PC-3 (cell line): ENCODE measurements around the gene ARHGAP19. TPM values are rescaled to one million over a fixed set of nuclear protein-coding genes. Genes with fewer than 3 reads are reported as not detected.

Experiments used
- ATAC-seq: fragments of 200-7000 bp; cut with Tn5 transposase; 2 replicates; pipeline ENCODE4 v1.9.1; 2020; ENCODE audit warnings: mild to moderate bottlenecking, moderate library complexity
- BruUV-seq: library from RNA; stranded (reverse); fragments of 400-500 nt; replicated peaks from 2 replicates; lab custom pipeline; 2021; lab: Mats Ljungman, UMichigan
- CTCF ChIA-PET: fragments of 300-600 bp; sonication (Branson Sonifier 250); formaldehyde crosslinking; loops from one replicate; lab custom pipeline; 2022; ENCODE audit warnings: antibody characterized with exemption; lab: Charles Lee
- POLR2A ChIA-PET: fragments of 300-600 bp; sonication (Branson Sonifier 250); formaldehyde crosslinking; loops from one replicate; lab custom pipeline; 2022; ENCODE audit warnings: antibody characterized with exemption; ENCODE audit not compliant: unreplicated experiment; lab: Charles Lee
- DNase-seq: peaks from one replicate; pipeline ENCODE4 v3.0.0-alpha.2; 2015
- H2AFZ ChIP-seq: fragments of 300-600 bp; sonication (generic); 2 replicates; pipeline ENCODE4 v1.6.0; 2016; ENCODE audit warnings: antibody characterized with exemption, low read length
- H3F3A ChIP-seq: fragments of 300-600 bp; sonication (generic); one replicate; pipeline ENCODE4 v1.6.0; 2017; ENCODE audit warnings: antibody characterized with exemption, low read length, control low read depth, mild to moderate bottlenecking; ENCODE audit not compliant: unreplicated experiment
- H3K27ac ChIP-seq: fragments of 300-600 bp; sonication (generic); 2 replicates; pipeline ENCODE4 v1.5.1; 2016; ENCODE audit warnings: mild to moderate bottlenecking, low read length
- H3K27me3 ChIP-seq: fragments of 300-600 bp; sonication (generic); 2 replicates; pipeline ENCODE4 v1.6.1; 2016; ENCODE audit warnings: low read length, mixed read lengths
- H3K36me3 ChIP-seq: fragments of 300-600 bp; sonication (generic); 2 replicates; pipeline ENCODE4 v1.6.1; 2016; ENCODE audit warnings: low read depth, mixed run types, low read length, mixed read lengths
- H3K4me1 ChIP-seq: fragments of 300-600 bp; sonication (generic); 2 replicates; pipeline ENCODE4 v1.5.1; 2016; ENCODE audit warnings: low read length; ENCODE audit not compliant: insufficient read depth
- H3K4me2 ChIP-seq: fragments of 300-600 bp; sonication (generic); 2 replicates; pipeline ENCODE4 v1.6.0; 2016; ENCODE audit warnings: low read length
- H3K4me3 ChIP-seq: fragments of 300-600 bp; sonication (generic); 2 replicates; pipeline ENCODE4 v1.5.1; 2016; ENCODE audit warnings: mild to moderate bottlenecking, low read length, mixed read lengths
- H3K79me2 ChIP-seq: fragments of 300-600 bp; sonication (generic); 2 replicates; pipeline ENCODE4 v1.6.1; 2017; ENCODE audit warnings: low read length, mixed read lengths
- H3K9ac ChIP-seq: fragments of 300-600 bp; sonication (generic); 2 replicates; pipeline ENCODE4 v1.6.0; 2016; ENCODE audit warnings: mild to moderate bottlenecking, low read length
- H3K9me2 ChIP-seq: fragments of 300-600 bp; sonication (generic); replicated peaks from 2 replicates; pipeline ENCODE4 v1.6.1; 2016; ENCODE audit warnings: mixed run types, low read length, mixed read lengths
- H3K9me3 ChIP-seq: fragments of 300-600 bp; sonication (generic); 2 replicates; pipeline ENCODE4 v1.6.1; 2016; ENCODE audit warnings: low read length, mixed read lengths
- H4K20me1 ChIP-seq: fragments of 300-600 bp; sonication (generic); 2 replicates; pipeline ENCODE4 v1.6.1; 2016; ENCODE audit warnings: low read length, mixed read lengths
- CTCF ChIP-seq: fragments of 300-600 bp; sonication (generic); conservative IDR thresholded peaks from 2 replicates; pipeline ENCODE4 v1.5.1; 2017; ENCODE audit warnings: antibody characterized with exemption, low read depth, mild to moderate bottlenecking, low read length
- EZH2 ChIP-seq: fragments of 300-600 bp; sonication (generic); IDR thresholded peaks from one replicate; pipeline ENCODE4 v1.6.1; 2017; ENCODE audit warnings: antibody characterized with exemption, mild to moderate bottlenecking, low read length; ENCODE audit not compliant: unreplicated experiment
- EZH2phosphoT487 ChIP-seq: fragments of 300-600 bp; sonication (generic); IDR thresholded peaks from 2 replicates; pipeline ENCODE4 v1.6.1; 2018; ENCODE audit warnings: mild to moderate bottlenecking, antibody characterized with exemption, low read length, borderline replicate concordance
- intact Hi-C: fragments of 100-400 bp; cut with micrococcal nuclease; formaldehyde crosslinking; loops from 2 replicates; pipeline ENCODE4 v1.9.0; 2023
- total RNA-seq: library from RNA; depleted of rRNA; stranded (reverse); fragments of >200 nt; gene quantifications from 2 replicates; pipeline ENCODE4 v1.2.3, GENCODE V29; 2014

ARHGAP19 gene
- total RNA-seq, 1 experiment from 2014 or later, result 9.8 TPM

- Histone ChIP-seq H3K9me2 (no peaks in the 10 kb centered on the region), H4K20me1 (no peaks in the 10 kb centered on the region), H3K9me3 (no peaks in the 10 kb centered on the region), H3K79me2 (no peaks in the 10 kb centered on the region), H3F3A (no peaks in the 10 kb centered on the region), H3K4me2 (no peak overlapping the region), H3K27ac (no peak overlapping the region), H3K27me3 (no peaks in the 10 kb centered on the region), H3K9ac (no peak overlapping the region), H3K4me3 (no peak overlapping the region), H2AFZ (no peak overlapping the region), H3K4me1 (no peaks in the 10 kb centered on the region), H3K36me3 (no peaks in the 10 kb centered on the region; the same call in 1 of the 2 replicates)
- CTCF ChIA-PET, result interaction anchor here (1.1 to 1.7 kb wide), 3 partner anchors 130 to 138 kb away, joined by 3 to 27 read pairs (median 3); no protein-coding TSS in a partner anchor
- ATAC-seq (no peak), DNase-seq (no peak)
- BruUV-seq, result no TSS peak
- intact Hi-C loops, result loop anchor here (2.0 kb wide), 1 partner anchor 138 kb away; no protein-coding TSS in a partner anchor
- TF ChIP-seq EZH2phosphoT487 (no peak), CTCF (no peak), EZH2 (no peak)
- POLR2A ChIA-PET, result no interaction called here
Measured at GRCh38 chr10:97211229-97211628, 81.2 kb downstream of the ARHGAP19 start.

GRCh38 chr10:97210543-97210960, 81.9 kb downstream of the ARHGAP19 start:
- Histone ChIP-seq H3K4me2 (no peak overlapping the region), H3K36me3 (no peaks in the 10 kb centered on the region; the same call in 1 of the 2 replicates), H3F3A (no peaks in the 10 kb centered on the region), H3K9me3 (no peaks in the 10 kb centered on the region), H3K4me1 (no peaks in the 10 kb centered on the region), H3K27ac (no peak overlapping the region), H3K9ac (no peak overlapping the region), H3K9me2 (no peaks in the 10 kb centered on the region), H2AFZ (no peak overlapping the region), H3K4me3 (no peak overlapping the region), H4K20me1 (no peaks in the 10 kb centered on the region), H3K27me3 (no peaks in the 10 kb centered on the region), H3K79me2 (no peaks in the 10 kb centered on the region)
- CTCF ChIA-PET, result interaction anchor here (0.6 to 1.7 kb wide), 9 partner anchors 14 to 295 kb away, joined by 3 to 27 read pairs (median 3); no protein-coding TSS in a partner anchor
- POLR2A ChIA-PET, result no interaction called here
- BruUV-seq, result no TSS peak
- DNase-seq (peak; percentile 81), ATAC-seq (peak; percentile 64; the same call in 1 of the 2 replicates)
- intact Hi-C loops, result loop anchor here (1.0 to 2.0 kb wide), 2 partner anchors 72 to 138 kb away; no protein-coding TSS in a partner anchor
- TF ChIP-seq CTCF, result peak; percentile 89
- no peak for TF ChIP-seq EZH2phosphoT487
- TF ChIP-seq EZH2, result no peak

- BruUV-seq, result no TSS peak
- H3F3A ChIP-seq, result no peaks in the 10 kb centered on the region
- DNase-seq, result no peak
- H3K4me3 ChIP-seq, result no peak overlapping the region
- no peaks in the 10 kb centered on the region for H3K4me1 ChIP-seq
- no peaks in the 10 kb centered on the region for H3K27me3 ChIP-seq
- POLR2A ChIA-PET, result no interaction called here
- intact Hi-C loops, result no loop called here
- no peak overlapping the region for H2AFZ ChIP-seq
- H3K9ac ChIP-seq, result no peak overlapping the region
- no peak overlapping the region for H3K27ac ChIP-seq
- H3K4me2 ChIP-seq, result no peak overlapping the region
- no peaks in the 10 kb centered on the region for H4K20me1 ChIP-seq
- H3K79me2 ChIP-seq, result no peaks in the 10 kb centered on the region
- H3K36me3 ChIP-seq, result no peaks in the 10 kb centered on the region; the same call in 1 of the 2 replicates
- H3K9me2 ChIP-seq, result no peaks in the 10 kb centered on the region
- TF ChIP-seq CTCF, result no peak
- no peak for TF ChIP-seq EZH2phosphoT487
- no peak for TF ChIP-seq EZH2
- CTCF ChIA-PET, result interaction anchor here (0.5 kb wide), 1 partner anchor 71 kb away, joined by 3 read pairs; no protein-coding TSS in a partner anchor
- no peak for ATAC-seq
- no peaks in the 10 kb centered on the region for H3K9me3 ChIP-seq
Measured at GRCh38 chr10:97207756-97208346, 84.6 kb downstream of the ARHGAP19 start.
